Subcutaneous adipose tissue (tissue), 4 donors: ENCODE measurements around the gene ZFC3H1. TPM values are rescaled to one million over a fixed set of nuclear protein-coding genes. Genes with fewer than 3 reads are reported as not detected.

Source experiments
- total RNA-seq, 4 donors: library from RNA; depleted of rRNA; stranded (reverse); fragments of >200 nt; gene quantifications; one replicate each; pipeline ENCODE4 v1.1.0, GENCODE V29; 2016
- TF ChIP-seq, protein P1 (sequence below): fragments of 450-650 bp; IDR thresholded peaks from one replicate; pipeline ENCODE4 v1.5.1; 2016; ENCODE audit warnings: low read depth, mild to moderate bottlenecking, control low read depth, antibody characterized with exemption, moderate library complexity

ZFC3H1 gene
- total RNA-seq, 4 donors from 2014 or later: 68.7 to 117 (median 83.4) TPM

GRCh38 chr12:71664411-71665089, 902 bp upstream of the ZFC3H1 start:
- TF ChIP-seq, protein P1, sequence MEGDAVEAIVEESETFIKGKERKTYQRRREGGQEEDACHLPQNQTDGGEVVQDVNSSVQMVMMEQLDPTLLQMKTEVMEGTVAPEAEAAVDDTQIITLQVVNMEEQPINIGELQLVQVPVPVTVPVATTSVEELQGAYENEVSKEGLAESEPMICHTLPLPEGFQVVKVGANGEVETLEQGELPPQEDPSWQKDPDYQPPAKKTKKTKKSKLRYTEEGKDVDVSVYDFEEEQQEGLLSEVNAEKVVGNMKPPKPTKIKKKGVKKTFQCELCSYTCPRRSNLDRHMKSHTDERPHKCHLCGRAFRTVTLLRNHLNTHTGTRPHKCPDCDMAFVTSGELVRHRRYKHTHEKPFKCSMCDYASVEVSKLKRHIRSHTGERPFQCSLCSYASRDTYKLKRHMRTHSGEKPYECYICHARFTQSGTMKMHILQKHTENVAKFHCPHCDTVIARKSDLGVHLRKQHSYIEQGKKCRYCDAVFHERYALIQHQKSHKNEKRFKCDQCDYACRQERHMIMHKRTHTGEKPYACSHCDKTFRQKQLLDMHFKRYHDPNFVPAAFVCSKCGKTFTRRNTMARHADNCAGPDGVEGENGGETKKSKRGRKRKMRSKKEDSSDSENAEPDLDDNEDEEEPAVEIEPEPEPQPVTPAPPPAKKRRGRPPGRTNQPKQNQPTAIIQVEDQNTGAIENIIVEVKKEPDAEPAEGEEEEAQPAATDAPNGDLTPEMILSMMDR: no peak

DNA sequence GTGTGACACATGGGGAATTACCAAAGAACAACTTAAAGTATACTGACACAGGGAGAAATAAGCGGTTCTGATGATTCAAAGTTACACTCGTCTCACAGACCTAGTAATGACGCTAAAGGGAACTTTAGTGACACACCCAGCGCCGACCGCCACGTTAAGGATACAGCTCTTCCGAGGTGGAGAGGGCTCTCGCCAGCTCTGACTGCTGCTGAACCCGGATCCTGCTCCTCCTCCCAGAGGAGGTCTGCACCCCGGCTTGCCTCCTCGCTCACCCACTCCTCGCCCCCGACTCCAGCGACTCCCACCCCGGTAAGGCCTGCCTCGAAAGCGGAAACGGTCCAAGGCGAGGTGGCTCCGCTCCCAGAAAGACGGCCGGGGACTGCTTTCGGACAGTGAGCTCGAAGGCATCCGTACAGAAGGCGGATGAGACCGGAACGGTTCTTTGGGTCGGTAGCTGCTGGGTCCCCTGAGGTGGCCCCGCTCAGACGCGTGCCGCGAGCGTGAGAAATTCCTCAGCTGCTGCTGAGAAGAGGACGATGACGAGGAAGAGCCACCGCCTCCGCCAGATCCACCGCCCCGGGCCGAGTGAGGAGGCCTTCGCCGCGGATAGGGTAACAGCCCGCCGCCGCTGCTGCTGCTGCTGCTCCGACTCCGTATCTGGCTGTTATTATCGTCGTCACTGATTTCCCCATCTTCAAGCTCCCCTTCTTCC, 643 bp downstream of the ZFC3H1 start:
- TF ChIP-seq, protein P1: no peak

DNA sequence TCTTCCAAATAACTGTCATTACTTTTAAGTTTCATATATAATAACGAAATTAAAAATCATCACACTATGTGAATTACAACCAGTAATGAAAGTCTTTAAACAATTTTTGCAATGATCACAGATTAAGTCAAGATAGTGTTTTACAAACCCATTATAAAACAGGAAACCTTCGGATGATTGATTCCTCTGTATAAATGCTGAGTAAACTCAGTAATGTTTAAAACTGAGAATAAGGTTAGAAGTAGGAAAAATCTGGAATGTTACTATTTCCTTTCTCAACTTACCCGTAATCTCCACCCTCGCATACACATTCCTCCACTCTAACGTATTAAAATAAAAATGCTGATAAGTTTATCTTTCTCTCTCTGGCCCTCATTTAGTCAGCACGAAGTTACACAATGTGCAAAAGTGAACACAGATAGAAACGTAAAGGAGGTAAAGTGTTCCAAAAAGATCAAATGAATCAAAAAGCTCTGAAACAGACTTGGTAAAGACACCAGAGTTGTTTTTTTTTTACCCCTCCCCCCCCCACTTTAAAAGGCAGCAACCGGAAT, 1.6 kb downstream of the ZFC3H1 start:
- TF ChIP-seq, protein P1: no peak

GRCh38 chr12:71656740-71657139, 6.9 kb downstream of the ZFC3H1 start:
- TF ChIP-seq, protein P1: no peak

- TF ChIP-seq, protein P1: no peak
These were observed 7.7 kb downstream of the ZFC3H1 start for GRCh38 chr12:71655907-71656306.

DNA sequence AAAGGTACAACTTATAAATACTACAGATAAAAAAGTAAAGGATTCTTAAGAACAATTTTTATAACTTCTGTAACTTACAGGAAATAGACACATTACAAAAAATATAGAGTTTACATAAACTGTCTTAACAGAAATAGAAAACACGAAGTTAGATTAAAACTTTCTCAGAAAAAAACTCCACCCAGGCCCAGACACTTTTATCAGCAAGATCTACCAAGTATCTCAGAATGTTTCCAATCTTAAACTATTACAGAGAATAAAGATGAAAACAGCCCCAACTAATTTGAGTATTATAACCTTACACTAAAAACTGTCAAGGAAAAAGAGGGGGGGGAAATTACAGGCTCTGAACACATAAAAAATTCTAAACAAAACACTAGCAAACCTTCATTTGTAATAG, 8.2 kb downstream of the ZFC3H1 start:
- TF ChIP-seq, protein P1: no peak

- TF ChIP-seq, protein P1: no peak
These were observed 9.4 kb downstream of the ZFC3H1 start for GRCh38 chr12:71654200-71654599.
